DMS79 treated with DMSO at 0.1 percent for 48 hours (cell line): ENCODE data around the gene PSMG2.
A peak's percentile ranks its signal among the peaks of the same experiment; 100 is the strongest.
"Not testable (repeated sequence)": the region's sequence is repeated elsewhere in the genome, so short reads cannot be mapped to it uniquely, and the experiment has no call there.

Experiments
- DNase-seq: peaks from one replicate; lab custom pipeline; 2025; lab: John Stamatoyannopoulos, UW

PSMG2 gene

GRCh38 chr18:12722731-12723130, 19.9 kb downstream of the PSMG2 start:
- DNase-seq: no peak

DNA sequence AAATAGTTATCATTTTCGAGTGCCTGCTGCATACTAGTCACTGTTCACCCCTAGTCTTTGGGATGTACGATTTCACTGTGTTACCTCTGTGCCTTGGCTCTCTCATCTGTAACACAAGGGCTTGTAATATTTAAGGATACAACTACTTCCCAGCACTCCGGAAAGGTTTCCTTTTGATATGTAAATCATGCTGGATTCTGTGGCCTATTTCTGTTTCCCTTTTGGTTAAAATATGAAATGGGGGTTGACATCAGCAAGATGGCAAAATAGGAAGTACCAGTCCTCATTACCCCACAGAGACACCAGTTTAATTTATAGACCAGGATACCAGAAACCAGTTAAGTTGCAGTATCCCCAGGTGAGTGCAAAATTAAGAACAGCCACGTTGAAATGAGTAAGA, 23.5 kb downstream of the PSMG2 start:
- no peak for DNase-seq

GRCh38 chr18:12726774-12727550, 24.1 kb downstream of the PSMG2 start:
- peak; percentile 51 for DNase-seq

DNA sequence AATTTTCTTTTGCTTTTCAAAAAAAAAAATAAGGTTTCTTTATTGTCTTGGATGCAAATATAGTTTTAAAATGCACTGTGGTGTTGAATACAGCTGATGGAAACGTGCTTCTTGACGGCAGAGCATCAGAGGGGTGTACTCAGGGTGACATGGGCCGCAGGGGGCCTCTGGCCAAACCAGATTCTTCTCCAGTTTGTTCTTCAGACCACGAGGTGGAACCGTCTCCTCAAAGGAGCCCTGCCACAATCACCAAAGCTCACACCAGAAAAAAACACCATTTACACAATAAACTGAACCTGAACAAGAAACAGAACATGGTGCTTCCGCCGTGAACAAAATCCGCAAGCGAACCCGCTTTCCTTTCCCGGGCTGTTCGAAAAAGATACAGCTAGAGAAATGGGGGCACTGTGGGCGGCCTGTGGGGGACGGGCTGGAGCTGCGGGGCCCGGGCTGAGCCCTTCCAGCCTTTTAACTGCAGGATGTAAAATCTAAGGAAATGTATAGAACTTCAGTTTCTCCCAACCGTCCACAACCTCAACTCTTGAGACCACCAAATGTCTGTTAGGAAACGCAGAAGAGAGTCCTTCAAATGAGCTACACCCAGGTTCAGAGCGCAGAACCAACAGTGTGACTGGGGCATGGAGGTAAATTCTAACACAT, 34.5 kb downstream of the PSMG2 start:
- DNase-seq: no peak

- peak; percentile 65 for DNase-seq
These were observed 38.5 kb downstream of the PSMG2 start for GRCh38 chr18:12741351-12741750.

DNA sequence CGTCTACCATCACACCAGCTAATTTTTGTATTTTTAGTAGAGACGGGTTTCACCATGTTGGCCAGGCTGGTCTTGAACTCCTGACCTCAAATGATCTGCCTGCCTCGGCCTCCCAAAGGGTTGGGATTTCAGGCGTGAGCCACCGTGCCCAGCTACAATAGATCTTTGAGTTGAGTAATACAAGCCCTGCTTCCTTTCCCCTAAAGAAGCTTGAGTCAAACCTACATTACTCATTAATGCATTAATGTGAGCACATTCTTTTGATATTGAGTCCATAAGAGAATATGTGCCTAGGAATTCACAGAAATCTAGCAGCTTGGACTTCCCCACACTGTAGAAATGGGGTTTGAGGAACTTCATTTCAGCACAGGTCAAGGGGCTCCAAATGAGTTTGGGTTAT, 39.6 kb downstream of the PSMG2 start:
- DNase-seq: no peak

DNA sequence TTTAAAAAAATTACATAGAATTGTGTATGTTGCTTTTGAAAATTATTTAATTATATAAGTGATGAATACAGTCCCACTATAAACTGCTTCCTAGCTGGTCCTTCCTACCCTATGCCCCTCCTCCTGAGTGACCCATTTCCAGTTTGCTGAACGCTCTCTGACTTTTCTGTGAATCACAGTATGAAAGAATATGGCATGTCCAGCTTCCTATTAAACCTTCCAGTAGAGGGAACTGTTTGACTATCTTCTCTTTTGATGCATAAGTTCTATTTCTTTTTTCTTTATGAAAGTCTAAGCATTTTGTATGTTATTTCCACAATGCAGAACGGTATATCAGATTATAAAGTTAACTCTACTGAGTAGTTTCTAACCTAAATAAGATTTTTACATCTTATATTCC, 41.3 kb downstream of the PSMG2 start:
- DNase-seq: peak; percentile 31

- DNase-seq: no peak
These were observed 42.4 kb downstream of the PSMG2 start for GRCh38 chr18:12745095-12745795.

DNA sequence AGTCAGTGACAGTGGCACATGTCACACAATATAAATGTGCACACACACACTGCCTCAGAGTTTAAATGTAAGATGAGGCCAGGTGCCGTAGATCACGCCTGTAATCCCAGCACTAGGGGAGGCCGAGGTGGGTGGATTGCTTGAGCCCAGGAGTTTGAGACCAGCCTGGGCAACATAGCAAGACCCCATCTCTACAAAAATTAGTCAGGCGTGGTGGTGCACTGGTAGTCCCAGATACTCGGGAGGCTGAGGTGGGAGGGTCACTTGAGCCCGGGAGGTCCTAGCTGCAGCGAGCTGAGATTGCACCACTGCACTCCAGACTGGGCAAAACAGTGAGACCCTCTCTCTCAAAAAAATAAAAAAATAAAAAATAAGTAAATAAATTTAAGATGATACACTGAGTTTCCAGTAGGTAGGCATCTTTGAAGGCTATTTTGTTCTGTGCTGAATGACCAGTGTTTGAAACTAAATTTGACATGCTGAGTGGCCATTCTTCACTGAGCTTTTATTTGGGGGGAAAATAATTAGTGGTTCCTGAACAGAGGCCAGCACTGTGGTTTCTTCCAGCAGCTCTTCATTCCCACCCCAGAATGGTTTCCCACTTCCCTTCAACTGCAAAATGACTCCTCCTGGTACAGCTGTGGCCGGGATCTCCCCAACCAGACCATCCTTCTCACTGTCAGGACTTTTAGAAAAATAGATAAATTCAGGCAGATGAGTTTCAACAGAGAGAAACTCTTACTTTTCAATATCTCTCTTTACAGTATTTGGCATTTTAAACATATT, 44.9 kb downstream of the PSMG2 start:
- DNase-seq: no peak

GRCh38 chr18:12748671-12749070, 45.8 kb downstream of the PSMG2 start:
- DNase-seq: no peak

GRCh38 chr18:12749121-12749520, 46.3 kb downstream of the PSMG2 start:
- DNase-seq: no peak

GRCh38 chr18:12750076-12750714, 47.4 kb downstream of the PSMG2 start:
- DNase-seq: peak; percentile 54

DNA sequence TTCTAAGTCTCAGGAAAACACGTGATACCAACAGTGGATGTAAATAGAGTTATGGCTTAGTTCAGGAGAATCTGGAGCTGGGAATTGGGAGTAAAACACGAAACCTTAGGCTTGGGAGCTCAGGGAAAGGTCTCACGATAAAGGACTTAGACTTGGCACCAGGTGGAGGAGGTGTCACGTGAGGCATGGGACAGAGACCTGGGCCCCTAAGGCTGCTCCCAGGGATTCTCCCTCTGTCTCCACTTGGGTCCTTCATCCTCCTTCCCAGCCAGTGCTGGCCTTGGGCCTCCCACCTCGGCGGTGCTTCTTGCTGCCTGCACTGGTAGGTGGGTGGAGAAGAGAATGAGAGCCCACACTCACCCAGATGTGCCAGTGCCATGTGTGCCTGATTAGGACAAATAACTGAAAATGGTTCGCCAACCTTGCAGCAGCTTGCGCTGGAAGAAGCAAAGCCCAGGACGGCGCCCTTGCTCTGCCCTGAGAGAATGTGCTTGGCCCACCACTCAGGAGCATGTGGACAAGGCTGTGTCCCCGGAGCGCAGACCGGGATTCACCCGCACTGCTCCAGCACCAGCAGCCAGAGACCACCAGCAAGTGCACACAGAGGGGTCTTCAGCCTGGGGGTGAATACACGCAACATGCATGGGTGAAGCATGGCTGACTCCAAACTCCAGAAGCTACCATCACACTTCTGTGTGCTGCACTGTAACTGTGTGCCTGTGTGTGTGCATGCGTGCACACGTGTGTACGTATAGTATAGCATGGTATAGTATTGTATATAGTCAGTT, 48.1 kb downstream of the PSMG2 start:
- no peak for DNase-seq

DNA sequence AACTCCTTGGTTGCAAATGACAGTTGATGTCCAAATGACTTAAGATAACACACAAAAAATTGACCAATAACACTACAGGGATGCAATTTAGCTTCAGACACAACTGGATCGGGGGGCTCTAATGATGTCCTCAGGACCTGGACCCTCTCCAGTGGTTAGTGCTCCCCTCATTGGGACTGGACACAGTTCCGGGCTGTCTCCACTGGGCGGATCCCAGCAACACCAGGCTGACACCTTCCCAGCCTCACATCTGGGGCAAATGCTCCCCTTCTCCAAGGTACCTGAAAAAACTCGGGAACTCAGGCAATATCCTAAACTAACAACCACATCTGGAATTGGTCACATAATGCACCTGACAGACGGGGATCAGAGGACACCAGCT, 48.7 kb downstream of the PSMG2 start:
- no peak for DNase-seq

DNA sequence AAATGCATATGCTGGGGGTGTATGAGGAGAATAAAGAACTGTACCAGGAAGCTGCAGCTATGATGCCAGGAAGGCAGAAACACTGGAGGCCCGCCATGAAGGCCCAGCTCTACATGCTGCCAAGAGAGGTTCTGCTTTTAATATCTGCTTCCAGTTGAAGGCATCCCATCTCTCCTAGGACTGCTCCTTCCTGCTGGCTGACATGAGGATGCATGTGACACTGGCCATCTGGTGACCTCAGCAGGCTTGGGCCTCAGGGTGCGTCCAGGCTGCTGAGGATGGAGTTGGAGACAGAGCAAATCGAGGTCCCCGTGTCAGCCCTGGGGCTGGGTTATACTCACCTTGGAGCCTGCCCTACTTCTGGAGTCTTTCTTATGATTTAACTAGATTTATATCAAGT, 49.0 kb downstream of the PSMG2 start:
- DNase-seq: no peak

DNA sequence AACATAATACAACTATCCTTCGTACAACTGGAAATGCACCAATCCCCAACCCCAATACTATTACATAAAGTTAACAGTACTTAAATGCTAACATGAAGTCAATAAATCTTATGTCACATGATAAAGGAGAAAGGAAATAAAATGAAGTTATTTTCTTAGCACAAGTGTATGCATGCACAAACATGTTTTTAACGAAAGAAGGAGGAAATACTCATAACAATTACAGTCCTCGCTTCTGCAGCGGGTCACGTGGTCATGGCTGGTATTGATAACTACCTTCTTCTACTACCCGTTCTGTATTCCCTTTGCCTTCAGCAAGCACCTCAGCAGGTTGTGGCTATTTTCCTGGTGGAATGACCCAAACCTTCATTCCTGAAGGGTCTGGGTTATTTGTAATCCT, 51.7 kb downstream of the PSMG2 start:
- no peak for DNase-seq

DNA sequence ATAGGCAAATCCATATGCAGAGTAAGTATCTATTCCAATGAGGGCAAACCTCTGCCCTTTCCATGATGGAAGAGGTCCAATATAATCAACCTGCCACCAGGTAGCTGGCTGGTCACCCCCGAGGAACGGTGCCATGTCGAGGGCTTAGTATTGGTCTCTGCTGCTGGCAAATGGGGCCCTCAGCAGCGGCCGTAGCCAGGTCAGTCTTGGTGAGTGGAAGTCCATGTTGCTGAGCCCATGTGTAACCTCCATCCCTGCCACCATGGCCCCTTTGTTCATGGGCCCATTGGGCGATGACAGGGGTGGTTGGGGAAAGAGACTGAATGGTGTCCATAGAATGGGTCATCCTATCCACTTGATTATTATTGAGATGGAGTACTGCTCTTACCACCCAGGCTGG, 52.8 kb downstream of the PSMG2 start:
- not testable (repeated sequence) for DNase-seq

- not testable (repeated sequence) for DNase-seq
These were observed 53.9 kb downstream of the PSMG2 start for GRCh38 chr18:12756619-12757239.

GRCh38 chr18:12758566-12758965, 55.7 kb downstream of the PSMG2 start:
- not testable (repeated sequence) for DNase-seq

DNA sequence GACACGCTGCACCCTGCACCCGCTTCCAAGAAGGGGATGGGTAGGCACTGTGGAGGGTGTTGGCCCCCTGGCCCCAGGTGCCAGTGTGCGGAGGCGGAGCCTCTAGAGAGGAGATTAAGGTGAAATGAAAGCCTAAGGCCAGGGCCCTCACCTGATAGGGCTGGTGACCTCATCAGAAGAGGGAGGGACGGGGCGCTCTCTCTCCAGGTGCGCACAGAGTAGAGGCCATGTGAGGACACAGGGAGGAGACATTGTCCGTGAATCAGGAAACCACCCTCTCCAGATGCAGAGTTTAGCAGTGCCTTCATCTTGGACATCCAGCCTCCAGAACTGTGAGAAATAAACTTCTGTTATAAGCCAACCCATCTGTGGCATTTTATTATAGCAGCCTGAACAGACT, 62.3 kb downstream of the PSMG2 start:
- no peak for DNase-seq

DNA sequence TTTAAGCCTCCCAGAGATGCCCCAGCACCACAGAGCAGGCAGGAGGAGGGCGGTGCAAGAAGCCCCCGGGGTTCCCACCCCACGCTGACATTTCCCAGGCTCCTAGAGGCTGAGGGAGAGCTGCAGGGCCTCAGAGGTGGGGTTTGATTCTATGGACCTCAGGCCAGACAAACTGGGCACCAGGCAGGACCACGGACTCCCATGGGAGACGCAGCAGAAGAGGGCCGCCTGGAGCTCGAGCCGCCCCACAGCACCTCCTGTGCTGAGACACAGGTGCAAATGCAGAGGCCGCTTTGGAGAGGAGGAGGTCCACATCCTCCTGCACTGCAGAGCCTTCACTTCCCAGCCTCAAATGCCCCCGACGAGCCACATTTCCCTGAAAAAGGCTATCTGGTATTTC, 62.7 kb downstream of the PSMG2 start:
- no peak for DNase-seq
